Left ventricle myocardium inferior (tissue), 1 donor: ENCODE results near the gene ANKRD34B. TPM values are rescaled to one million over a fixed set of nuclear protein-coding genes. Genes with fewer than 3 reads are reported as not detected.
"Not testable (repeated sequence)": the region's sequence is repeated elsewhere in the genome, so short reads cannot be mapped to it uniquely, and the experiment has no call there.

ENCODE experiments used
- DNase-seq: peaks from one replicate; pipeline ENCODE4 v3.0.0-alpha.2; 2020
- H3K27ac ChIP-seq: fragments of 200-600 bp; replicated peaks from 2 replicates; pipeline ENCODE4 v1.8.0; 2021
- H3K27me3 ChIP-seq: fragments of 200-600 bp; 2 replicates; pipeline ENCODE4 v1.8.0; 2021; ENCODE audit warnings: low read depth
- H3K36me3 ChIP-seq: fragments of 200-600 bp; 2 replicates; pipeline ENCODE4 v1.8.0; 2021
- H3K4me1 ChIP-seq: fragments of 200-600 bp; 2 replicates; pipeline ENCODE4 v1.8.0; 2021
- H3K4me3 ChIP-seq: fragments of 200-600 bp; 2 replicates; pipeline ENCODE4 v1.8.0; 2021; ENCODE audit warnings: mild to moderate bottlenecking, moderate library complexity
- H3K9me3 ChIP-seq: fragments of 200-600 bp; replicated peaks from 2 replicates; pipeline ENCODE4 v1.8.0; 2021
- intact Hi-C: fragments of 100-400 bp; cut with micrococcal nuclease; formaldehyde crosslinking; loops from one replicate; pipeline ENCODE4 v1.11.0; 2022
- total RNA-seq: library from RNA; stranded (reverse); fragmentation: NEBNext Ultra II Directional; extraction: Animal tissue kit (Norgen Biotek cat#: 25700); gene quantifications from one replicate; pipeline ENCODE4 v1.2.1, GENCODE V29; 2021
- TF ChIP-seq, protein P1 (sequence below): fragments of 200-600 bp; IDR thresholded peaks from 2 replicates; pipeline ENCODE4 v1.8.0; 2021; ENCODE audit warnings: antibody characterized with exemption, mild to moderate bottlenecking, borderline replicate concordance
- donor health status: DM: no; HTN: yes; CAD: no; lungs with severe emphysema.

The ANKRD34B gene
- total RNA-seq, 1 donor from 2014 or later = not detected

DNA sequence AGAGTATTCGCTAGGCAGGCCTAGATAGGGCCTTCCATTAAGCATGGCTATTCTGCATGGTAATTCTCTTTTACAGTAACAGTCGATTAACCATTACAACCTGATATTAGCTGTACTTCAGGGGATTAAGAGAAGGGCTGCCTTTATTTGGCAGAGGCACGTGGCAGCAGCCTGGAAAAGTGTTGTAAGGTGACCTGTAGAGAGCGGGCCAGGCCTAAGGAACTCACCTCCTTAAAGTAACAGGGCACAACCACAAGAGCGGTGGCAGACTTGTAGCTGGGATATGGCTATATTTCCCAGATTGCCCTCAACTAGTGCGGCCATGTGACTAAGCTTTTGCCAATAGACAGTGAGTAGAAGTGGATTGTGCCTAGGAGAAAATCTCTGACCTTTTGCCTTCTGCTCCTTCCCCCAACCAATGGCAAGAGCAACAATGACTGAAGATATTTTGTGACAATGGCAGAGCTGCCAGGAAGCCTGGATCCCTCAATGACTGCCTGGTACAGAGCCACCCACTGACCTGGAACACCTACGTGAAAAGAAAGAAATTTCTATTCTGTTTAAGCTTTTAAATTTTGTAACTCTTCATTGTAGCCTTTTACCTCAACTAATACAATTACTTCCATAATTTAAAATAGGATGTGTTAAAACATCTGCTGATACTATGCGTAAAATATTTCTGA, 18.9 kb upstream of the ANKRD34B start:
- Histone ChIP-seq H3K36me3 (no peaks in the 10 kb centered on the region), H3K27ac (no peak overlapping the region), H3K4me3 (no peak overlapping the region), H3K27me3 (no peaks in the 10 kb centered on the region), H3K4me1 (no peaks in the 10 kb centered on the region), H3K9me3 (no peaks in the 10 kb centered on the region)
- intact Hi-C loops = no loop called here
- TF ChIP-seq, protein P1, sequence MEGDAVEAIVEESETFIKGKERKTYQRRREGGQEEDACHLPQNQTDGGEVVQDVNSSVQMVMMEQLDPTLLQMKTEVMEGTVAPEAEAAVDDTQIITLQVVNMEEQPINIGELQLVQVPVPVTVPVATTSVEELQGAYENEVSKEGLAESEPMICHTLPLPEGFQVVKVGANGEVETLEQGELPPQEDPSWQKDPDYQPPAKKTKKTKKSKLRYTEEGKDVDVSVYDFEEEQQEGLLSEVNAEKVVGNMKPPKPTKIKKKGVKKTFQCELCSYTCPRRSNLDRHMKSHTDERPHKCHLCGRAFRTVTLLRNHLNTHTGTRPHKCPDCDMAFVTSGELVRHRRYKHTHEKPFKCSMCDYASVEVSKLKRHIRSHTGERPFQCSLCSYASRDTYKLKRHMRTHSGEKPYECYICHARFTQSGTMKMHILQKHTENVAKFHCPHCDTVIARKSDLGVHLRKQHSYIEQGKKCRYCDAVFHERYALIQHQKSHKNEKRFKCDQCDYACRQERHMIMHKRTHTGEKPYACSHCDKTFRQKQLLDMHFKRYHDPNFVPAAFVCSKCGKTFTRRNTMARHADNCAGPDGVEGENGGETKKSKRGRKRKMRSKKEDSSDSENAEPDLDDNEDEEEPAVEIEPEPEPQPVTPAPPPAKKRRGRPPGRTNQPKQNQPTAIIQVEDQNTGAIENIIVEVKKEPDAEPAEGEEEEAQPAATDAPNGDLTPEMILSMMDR = no peak
- no peak for DNase-seq

DNA sequence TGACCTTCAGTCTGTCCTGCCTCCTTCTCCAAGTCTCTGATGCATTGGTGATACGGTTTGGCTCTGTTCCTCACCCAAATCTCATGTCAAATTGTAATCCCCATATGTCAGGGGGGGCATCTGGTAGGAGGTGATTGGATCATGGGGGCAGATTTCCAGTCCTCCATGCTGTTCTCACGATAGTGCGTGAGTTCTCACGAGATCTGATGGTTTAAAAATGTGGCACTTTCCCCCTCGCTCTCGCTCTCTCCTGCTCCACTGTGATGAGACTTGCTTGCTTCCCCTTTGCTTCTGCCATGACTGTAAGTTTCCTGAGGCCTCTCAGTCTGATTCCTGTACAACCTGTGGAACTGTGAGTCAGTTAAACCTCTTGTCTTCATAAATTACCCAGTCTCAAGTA, 14.7 kb upstream of the ANKRD34B start:
- TF ChIP-seq, protein P1 = no peak
- Histone ChIP-seq H3K27ac (no peak overlapping the region), H3K27me3 (no peaks in the 10 kb centered on the region), H3K4me3 (no peak overlapping the region), H3K9me3 (peaks cover 6% of the 10 kb centered on the region), H3K4me1 (no peaks in the 10 kb centered on the region), H3K36me3 (no peaks in the 10 kb centered on the region)
- intact Hi-C loops = no loop called here
- DNase-seq = no peak

DNA sequence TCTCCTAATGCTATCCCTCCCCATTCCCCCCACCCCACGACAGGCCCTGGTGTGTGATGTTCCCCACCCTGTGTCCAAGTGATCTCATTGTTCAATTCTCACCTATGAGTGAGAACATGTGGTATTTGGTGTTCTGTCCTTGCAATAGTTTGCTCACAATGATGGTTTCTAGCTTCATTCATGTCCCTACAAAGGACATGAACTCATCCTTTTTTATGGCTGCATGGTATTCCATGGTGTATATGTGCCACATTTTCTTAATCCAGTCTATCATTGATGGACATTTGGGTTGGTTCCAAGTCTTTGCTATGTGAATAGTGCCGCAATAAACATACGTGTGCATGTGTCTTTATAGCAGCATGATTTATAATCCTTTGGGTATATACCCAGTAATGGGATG, 10.2 kb upstream of the ANKRD34B start:
- DNase-seq, H3K27ac ChIP-seq, H3K9me3 ChIP-seq, H3K4me3 ChIP-seq, intact Hi-C loops, H3K4me1 ChIP-seq, H3K36me3 ChIP-seq: not testable (repeated sequence)
- H3K27me3 ChIP-seq = peaks cover 29% of the 10 kb centered on the region

DNA sequence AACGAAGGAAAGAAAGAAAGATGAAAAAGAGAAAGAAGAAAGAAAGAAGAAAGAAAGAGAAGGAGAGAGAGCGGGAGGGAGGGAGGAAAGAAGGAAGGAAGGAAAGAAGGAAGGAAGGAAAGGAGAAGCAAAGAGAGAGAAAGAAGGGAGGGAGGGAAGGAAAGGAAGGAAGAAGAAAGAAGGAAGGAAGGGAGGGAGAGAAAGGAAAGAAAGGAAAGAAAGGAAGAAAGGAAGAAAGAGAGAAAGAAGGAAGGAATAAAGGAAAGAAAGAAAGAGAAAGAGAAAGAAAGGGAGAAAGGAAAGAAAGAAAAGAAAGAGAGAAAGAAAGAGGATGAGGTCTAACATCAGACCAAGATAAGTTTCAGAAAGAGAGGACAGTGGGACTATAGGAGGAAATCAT, 9.0 kb upstream of the ANKRD34B start:
- Histone ChIP-seq H3K36me3 (no peaks in the 10 kb centered on the region), H3K9me3 (peaks cover 6% of the 10 kb centered on the region), H3K4me3 (no peak overlapping the region), H3K4me1 (no peaks in the 10 kb centered on the region), H3K27ac (no peak overlapping the region), H3K27me3 (peaks cover 42% of the 10 kb centered on the region)
- intact Hi-C loops = no loop called here
- TF ChIP-seq, protein P1 = no peak
- no peak for DNase-seq

DNA sequence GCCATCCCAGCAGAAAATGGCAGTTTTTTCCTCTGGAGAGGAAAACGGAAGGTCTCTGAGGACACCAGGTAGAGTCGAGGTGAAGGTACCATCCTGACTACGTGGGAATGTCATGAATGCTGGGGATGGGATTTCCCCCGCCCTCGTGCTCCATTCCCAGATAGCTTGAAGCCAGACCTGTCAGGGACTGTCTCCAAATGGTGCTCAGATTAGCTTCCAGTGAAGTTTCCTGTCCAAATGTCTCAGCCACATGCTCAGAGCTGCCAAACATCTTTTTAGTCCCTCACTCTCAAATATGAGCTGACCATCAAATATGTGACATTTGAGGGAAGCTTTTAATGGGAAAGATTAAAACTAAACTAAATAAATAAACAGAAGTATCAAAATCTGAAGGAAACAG, 7.6 kb upstream of the ANKRD34B start:
- Histone ChIP-seq H3K27me3 (peaks cover 55% of the 10 kb centered on the region), H3K27ac (no peak overlapping the region), H3K4me1 (no peaks in the 10 kb centered on the region), H3K4me3 (no peak overlapping the region), H3K9me3 (peaks cover 6% of the 10 kb centered on the region), H3K36me3 (no peaks in the 10 kb centered on the region)
- TF ChIP-seq, protein P1 = no peak
- intact Hi-C loops = no loop called here
- no peak for DNase-seq

DNA sequence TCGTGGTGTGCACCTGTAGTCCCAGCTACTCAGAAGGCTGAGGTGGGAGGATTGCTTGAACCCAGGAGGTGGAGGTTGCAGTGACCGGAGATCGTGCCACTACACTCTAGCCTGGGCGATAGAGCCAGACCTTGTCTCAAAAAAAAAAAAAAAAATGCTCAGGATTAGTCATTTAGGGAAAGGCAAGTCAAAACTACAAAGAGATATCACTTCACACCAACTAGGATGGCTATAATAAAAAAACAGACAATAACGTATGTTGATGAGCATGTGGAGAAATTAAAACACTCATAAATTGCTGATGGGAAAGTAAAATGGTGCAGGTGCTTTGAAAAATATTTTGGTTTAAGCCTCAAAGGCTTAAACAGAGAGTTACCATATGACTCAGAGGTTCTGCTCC, 6.3 kb upstream of the ANKRD34B start:
- intact Hi-C loops = no loop called here
- Histone ChIP-seq H3K36me3 (no peaks in the 10 kb centered on the region), H3K9me3 (peaks cover 6% of the 10 kb centered on the region), H3K27ac (no peak overlapping the region), H3K4me1 (no peaks in the 10 kb centered on the region), H3K27me3 (peaks cover 68% of the 10 kb centered on the region), H3K4me3 (no peak overlapping the region)
- TF ChIP-seq, protein P1 = no peak
- no peak for DNase-seq
